Epithelial cell of proximal tubule (primary cell): Measurements from ENCODE around the gene FRAS1. TPM values are rescaled to one million over a fixed set of nuclear protein-coding genes. Genes with fewer than 3 reads are reported as not detected.

Experiments
- DNase-seq: peaks from one replicate; pipeline ENCODE4 v3.0.0-alpha.2; 2011; ENCODE audit warnings: low read depth
- H3K4me3 ChIP-seq: 2 replicates; pipeline ENCODE4 v1.5.1; 2011; ENCODE audit warnings: low read depth, mild to moderate bottlenecking, low read length
- total RNA-seq: library from RNA; depleted of rRNA; stranded (reverse); fragments of >200 nt; gene quantifications from 2 replicates; pipeline ENCODE4 v1.2.3, GENCODE V29; 2015
- TF ChIP-seq, protein P1 (sequence below): conservative IDR thresholded peaks from 2 replicates; pipeline ENCODE4 v1.5.1; 2012; ENCODE audit warnings: low read depth, mild to moderate bottlenecking, low read length

The FRAS1 gene
- total RNA-seq, 1 donor from 2014 or later = 9.1 TPM

DNA sequence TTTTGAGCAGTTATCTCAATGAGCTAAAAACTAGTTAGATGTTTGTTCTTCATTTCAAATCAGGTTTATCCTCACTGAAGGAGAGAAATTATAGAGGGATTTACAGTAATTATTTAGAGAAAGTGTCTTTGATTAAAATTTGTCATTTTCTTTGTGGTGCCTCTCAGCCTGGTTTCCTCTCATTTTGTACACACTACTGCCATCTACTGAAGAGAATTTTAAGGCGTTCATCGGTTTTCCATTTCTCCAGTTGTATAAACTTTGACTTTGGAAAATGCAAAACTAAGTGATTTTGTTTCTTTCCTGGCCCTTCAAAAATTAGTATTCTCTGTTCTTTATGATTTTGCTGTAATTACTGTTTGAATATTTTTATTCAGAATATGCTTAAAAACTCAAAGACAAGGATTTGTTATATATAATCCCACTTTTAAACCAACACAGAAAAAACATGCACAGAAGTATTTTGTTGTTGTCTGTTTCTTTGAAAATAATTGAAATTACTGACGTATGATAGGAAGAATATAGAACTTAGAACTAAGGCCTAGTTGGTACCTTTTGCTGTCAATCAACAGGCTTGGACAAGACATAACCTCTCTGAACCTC is 460.0 kb downstream of the FRAS1 start:
- H3K4me3 ChIP-seq = no peak overlapping the region
- TF ChIP-seq, protein P1, sequence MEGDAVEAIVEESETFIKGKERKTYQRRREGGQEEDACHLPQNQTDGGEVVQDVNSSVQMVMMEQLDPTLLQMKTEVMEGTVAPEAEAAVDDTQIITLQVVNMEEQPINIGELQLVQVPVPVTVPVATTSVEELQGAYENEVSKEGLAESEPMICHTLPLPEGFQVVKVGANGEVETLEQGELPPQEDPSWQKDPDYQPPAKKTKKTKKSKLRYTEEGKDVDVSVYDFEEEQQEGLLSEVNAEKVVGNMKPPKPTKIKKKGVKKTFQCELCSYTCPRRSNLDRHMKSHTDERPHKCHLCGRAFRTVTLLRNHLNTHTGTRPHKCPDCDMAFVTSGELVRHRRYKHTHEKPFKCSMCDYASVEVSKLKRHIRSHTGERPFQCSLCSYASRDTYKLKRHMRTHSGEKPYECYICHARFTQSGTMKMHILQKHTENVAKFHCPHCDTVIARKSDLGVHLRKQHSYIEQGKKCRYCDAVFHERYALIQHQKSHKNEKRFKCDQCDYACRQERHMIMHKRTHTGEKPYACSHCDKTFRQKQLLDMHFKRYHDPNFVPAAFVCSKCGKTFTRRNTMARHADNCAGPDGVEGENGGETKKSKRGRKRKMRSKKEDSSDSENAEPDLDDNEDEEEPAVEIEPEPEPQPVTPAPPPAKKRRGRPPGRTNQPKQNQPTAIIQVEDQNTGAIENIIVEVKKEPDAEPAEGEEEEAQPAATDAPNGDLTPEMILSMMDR = peak; percentile 74
- DNase-seq = no peak

DNA sequence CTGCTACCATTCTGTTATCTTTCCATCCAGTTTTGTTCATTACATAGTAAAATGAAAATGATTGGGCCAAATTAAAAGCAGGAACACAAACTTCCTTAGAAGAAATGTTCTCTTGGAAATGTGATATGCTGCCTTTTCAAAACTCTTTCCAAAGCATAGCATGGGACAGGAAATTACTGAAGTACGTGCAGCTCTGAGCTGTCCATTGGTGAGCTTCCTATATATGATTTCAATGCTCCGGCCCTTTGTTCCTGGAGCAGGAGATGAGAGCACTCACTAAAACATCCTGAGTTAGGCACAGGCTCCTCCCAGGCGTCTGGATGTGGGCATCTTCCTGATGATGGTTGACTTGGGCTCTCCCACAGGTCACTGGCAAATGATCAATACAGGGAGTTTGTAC is 461.4 kb downstream of the FRAS1 start:
- no peak overlapping the region for H3K4me3 ChIP-seq
- TF ChIP-seq, protein P1 = no peak
- no peak for DNase-seq

DNA sequence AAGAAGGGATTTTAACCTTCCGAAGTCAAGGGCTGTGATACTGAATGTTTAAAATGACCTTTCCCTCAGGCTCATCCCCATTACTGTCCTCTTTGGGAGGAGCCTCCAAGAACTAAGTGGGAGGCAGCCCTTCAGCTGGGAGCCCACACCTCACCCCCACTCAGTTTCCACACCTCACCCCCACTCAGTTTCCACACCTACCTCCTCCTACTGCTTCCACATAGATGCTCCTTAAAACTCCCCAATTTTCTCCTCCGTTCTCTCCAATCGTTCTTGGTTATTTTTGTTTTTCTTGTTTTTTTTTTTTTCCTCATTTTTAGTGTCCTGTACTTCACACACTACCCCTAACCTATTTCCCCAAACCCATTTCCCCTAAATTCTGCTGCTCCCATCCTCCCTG is 462.8 kb downstream of the FRAS1 start:
- no peak for DNase-seq
- TF ChIP-seq, protein P1 = no peak
- no peak overlapping the region for H3K4me3 ChIP-seq

DNA sequence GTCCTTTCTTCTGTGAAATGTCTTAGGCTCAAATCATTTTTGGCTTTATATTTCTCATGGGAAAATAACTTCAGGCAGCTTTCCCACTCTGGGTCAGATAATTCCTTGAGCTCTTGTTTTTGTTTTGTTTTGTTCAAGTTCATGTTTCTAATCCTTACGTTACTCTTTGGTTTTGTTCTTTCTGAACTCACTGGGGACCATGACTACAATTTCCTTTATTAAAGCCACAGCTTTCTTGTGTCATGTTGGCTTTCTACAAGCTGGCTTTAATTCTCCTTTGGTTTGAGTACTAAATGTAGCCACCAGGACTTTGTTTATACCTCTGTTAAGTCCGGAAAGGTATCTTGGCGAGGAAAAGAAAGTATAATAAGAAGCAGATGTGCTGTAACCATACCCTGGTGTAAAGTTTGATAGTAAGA is 463.7 kb downstream of the FRAS1 start:
- TF ChIP-seq, protein P1 = no peak
- no peak for DNase-seq
- no peak overlapping the region for H3K4me3 ChIP-seq

DNA sequence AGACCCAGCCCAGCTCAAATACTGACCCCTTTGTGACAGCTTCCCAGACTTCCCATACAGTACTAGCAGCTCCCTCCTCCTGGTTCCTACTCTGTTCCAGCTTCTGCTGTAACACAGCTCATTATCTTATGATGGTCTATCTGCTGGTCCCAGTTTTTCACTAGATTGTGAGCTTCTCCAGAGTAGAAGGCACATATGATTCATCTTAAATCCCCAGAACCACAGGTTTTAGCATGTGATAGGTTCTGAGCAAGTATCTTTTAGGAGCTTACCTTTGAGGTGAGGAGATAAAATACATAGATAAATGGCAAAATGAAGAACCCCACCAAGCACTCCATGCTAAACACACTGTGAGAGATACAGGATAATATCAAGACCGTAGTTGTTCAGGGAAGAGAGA is 466.9 kb downstream of the FRAS1 start:
- no peak overlapping the region for H3K4me3 ChIP-seq
- TF ChIP-seq, protein P1 = no peak
- DNase-seq = no peak

DNA sequence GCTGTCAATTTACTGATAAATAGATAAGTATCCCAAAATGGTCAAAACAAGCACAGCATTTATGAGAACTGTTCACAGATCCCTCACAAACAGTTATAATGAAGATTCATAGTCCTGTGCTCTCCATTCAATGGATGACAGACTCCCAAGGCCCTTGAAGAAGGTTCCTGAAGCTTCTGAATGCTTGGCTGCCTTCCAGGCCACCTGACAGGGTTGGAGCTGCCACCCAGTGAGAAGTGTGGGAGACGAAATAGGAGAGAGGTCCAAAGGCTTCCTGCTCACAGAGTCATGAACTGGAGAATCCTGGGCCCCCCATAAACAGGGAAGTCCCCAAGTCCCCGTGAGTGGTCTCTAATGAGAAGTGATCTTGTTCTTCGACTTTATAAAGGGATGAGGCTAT is 468.4 kb downstream of the FRAS1 start:
- DNase-seq = no peak
- TF ChIP-seq, protein P1 = no peak
- no peak overlapping the region for H3K4me3 ChIP-seq

DNA sequence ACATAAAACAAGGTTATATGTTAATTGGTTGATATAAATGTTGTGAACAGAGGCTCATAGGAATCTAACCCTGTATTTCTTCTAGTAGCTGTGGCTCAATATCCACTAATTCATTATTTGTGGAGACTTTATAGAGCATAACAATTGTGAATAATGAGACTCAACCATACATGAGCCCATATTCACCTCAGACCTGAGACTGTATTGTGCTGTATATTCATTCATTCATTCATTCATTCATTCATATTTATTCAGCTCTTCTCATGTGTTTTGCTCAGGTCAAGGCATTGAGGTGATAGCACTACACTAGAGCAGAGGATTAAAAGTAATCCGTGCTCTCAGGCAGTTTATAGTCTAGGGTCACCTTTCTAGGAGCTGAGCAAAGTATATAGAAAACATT is 470.0 kb downstream of the FRAS1 start:
- H3K4me3 ChIP-seq = no peak overlapping the region
- TF ChIP-seq, protein P1 = no peak
- DNase-seq = no peak
